Cortex of kidney (tissue), 1 donor: Measurements from ENCODE around the gene CD69.

ENCODE experiments used
- DNase-seq: peaks from one replicate; lab custom pipeline; 2025; lab: John Stamatoyannopoulos, UW

The CD69 gene

GRCh38 chr12:9760699-9761418, at the start of gene CD69:
CD69 (minus strand) TSS chr12:9760901; CDS start chr12:9760820, 81 bp downstream.
- DNase-seq: no peak

GRCh38 chr12:9809866-9810265, 49.2 kb upstream of the CD69 start:
- no peak for DNase-seq

GRCh38 chr12:9809338-9809737, 48.6 kb upstream of the CD69 start:
- no peak for DNase-seq

- no peak for DNase-seq
These were observed 47.8 kb upstream of the CD69 start for GRCh38 chr12:9808504-9808903.

GRCh38 chr12:9806714-9807113, 46.0 kb upstream of the CD69 start:
- no peak for DNase-seq

- DNase-seq: no peak
These were observed 45.2 kb upstream of the CD69 start for GRCh38 chr12:9805883-9806282.

- DNase-seq: no peak
These were observed 39.3 kb upstream of the CD69 start for GRCh38 chr12:9799961-9800360.

- no peak for DNase-seq
These were observed 37.3 kb upstream of the CD69 start for GRCh38 chr12:9797722-9798619.

GRCh38 chr12:9796971-9797370, 36.3 kb upstream of the CD69 start:
- no peak for DNase-seq

GRCh38 chr12:9796346-9796745, 35.6 kb upstream of the CD69 start:
- DNase-seq: no peak

GRCh38 chr12:9795945-9796344, 35.2 kb upstream of the CD69 start:
- DNase-seq: no peak

GRCh38 chr12:9794484-9795093, 33.9 kb upstream of the CD69 start:
- DNase-seq: no peak

GRCh38 chr12:9793779-9794395, 33.2 kb upstream of the CD69 start:
- no peak for DNase-seq

- DNase-seq: no peak
These were observed 32.4 kb upstream of the CD69 start for GRCh38 chr12:9792961-9793617.

- DNase-seq: no peak
These were observed 31.6 kb upstream of the CD69 start for GRCh38 chr12:9792185-9792900.

- no peak for DNase-seq
These were observed 26.3 kb upstream of the CD69 start for GRCh38 chr12:9786726-9787717.

- DNase-seq: no peak
These were observed 24.1 kb upstream of the CD69 start for GRCh38 chr12:9784816-9785215.

GRCh38 chr12:9784326-9784725, 23.6 kb upstream of the CD69 start:
- no peak for DNase-seq

GRCh38 chr12:9782547-9783382, 22.1 kb upstream of the CD69 start:
- DNase-seq: no peak
